ENCODE data around the gene EIF4EBP2. TPM values are rescaled to one million over a fixed set of nuclear protein-coding genes. Genes with fewer than 3 reads are reported as not detected.

EIF4EBP2 gene
- polyA plus RNA-seq, 1 of the 3 experiments (the other 2 are of a cell fraction) = 9.9 TPM

DNA sequence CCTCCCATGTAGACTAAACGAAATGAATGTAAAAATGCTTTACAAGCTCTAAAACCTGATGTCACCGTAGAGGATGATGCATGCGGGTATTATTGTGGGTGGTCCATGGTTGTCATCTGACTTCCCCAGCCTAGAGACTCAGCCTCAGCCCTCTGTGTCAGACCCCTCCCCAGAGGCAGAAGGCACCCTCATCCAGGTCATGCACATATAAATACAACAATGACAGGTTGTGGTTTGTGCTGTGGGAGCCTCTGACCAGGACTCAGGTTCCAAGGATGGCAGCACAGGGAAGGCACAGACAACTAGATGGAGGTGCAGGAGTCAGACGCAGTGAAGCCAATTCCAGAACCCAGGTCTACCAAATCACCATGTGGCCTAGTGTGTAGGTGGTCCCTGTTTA, 40.8 kb downstream of the EIF4EBP2 start (continued):
- TF ChIP-seq, protein P1, sequence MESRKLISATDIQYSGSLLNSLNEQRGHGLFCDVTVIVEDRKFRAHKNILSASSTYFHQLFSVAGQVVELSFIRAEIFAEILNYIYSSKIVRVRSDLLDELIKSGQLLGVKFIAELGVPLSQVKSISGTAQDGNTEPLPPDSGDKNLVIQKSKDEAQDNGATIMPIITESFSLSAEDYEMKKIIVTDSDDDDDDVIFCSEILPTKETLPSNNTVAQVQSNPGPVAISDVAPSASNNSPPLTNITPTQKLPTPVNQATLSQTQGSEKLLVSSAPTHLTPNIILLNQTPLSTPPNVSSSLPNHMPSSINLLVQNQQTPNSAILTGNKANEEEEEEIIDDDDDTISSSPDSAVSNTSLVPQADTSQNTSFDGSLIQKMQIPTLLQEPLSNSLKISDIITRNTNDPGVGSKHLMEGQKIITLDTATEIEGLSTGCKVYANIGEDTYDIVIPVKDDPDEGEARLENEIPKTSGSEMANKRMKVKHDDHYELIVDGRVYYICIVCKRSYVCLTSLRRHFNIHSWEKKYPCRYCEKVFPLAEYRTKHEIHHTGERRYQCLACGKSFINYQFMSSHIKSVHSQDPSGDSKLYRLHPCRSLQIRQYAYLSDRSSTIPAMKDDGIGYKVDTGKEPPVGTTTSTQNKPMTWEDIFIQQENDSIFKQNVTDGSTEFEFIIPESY (IDR thresholded peaks at IDR 0.05; ENCODE audit: borderline replicate concordance, low read depth) = no peak
- TF ChIP-seq NFIC (IDR thresholded peaks at IDR 0.05; ENCODE audit: borderline replicate concordance) = no peak

DNA sequence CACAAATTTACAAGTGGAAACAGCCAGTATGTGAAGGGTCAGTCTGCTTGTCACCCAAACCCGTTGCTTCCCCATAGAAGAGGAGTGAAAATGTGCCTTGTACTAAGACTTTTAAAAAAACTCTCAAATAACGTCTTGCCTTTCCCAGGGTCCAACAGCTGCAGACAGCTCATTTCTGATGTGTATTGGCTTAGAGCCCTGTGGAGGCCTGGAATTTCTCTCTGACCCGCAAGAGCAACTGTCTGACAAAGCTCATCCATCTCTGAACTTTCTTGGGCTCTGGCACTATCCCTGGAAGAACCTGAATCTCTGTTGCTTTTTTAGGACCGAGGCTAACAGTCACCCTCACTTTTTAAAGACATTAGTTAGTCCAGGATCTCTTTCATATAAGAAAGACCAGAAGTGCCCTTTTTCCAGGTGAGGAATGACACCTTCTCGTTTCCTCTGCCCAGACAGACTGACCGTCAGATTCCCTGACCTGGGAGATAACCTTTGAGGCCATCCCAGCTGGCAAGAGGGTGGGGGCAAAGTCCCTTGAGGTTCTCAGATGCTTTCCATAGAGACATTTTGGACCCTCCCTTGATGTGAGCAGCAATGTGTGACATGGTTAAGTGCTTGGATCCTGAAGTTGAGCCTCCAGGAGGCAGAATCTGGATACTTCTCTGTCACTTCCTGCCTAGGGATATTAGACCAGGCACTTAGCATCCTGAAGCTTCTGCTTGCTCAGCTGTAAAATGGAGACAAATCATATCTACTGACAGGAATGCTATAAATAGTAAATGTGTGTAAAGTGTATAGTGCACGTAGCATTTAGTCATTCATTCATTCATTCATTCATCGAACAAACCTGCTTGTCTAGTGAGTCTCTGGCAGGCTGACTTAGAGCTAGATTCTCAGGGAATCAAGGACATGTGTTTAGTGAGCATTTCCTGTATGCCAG, 42.0 kb downstream of the EIF4EBP2 start:
- H3K79me2 ChIP-seq (ENCODE audit: insufficient read depth) = no peaks in the 10 kb centered on the region
- no peaks in the 10 kb centered on the region for H4K20me1 ChIP-seq (ENCODE audit: insufficient read depth)
- DNase-seq = no peak
- CTCF ChIA-PET = interaction anchor here (0.9 to 1.6 kb wide), 5 partner anchors 10 to 95 kb away, joined by 3 to 10 read pairs (median 4); no protein-coding TSS in a partner anchor
- H3K27ac ChIP-seq (ENCODE audit: low read depth in 2 of 2, low read length in 1 of 2) = peak overlapping the region in 1 of 2 experiments; percentile 5; a peak in 1 of 4 replicates
- WGBS (ENCODE audit: low lambda C conversion rate) = 51% methylated on average over 8 of the region's 8 CpGs
- no peak overlapping the region for H2AFZ ChIP-seq (ENCODE audit: low read depth)
- H3K9me2 ChIP-seq = no peaks in the 10 kb centered on the region
- H3K4me3 ChIP-seq (ENCODE audit: low read depth in 2 of 2, low read length in 1 of 2) = no peak overlapping the region
- H3K4me2 ChIP-seq = no peak overlapping the region
- H3K27me3 ChIP-seq (ENCODE audit: insufficient read depth) = peaks cover 17% of the 10 kb centered on the region
- H3K4me1 ChIP-seq (ENCODE audit: control insufficient read depth in 1 of 2, insufficient read depth in 2 of 2, low read depth in 1 of 2, low read length in 1 of 2) = peaks cover 0 to 8% of the 10 kb centered on the region in 2 experiments; a peak in 1 of 4 replicates
- no peaks in the 10 kb centered on the region for H3K9me3 ChIP-seq
- no peaks in the 10 kb centered on the region for H3K36me3 ChIP-seq (replicated peaks in 1 of 2; ENCODE audit: control insufficient read depth in 1 of 2, insufficient read depth in 2 of 2, low read length in 1 of 2)
- no peak overlapping the region for H3K9ac ChIP-seq
- no peaks in the 10 kb centered on the region for H3F3A ChIP-seq (replicated peaks; ENCODE audit: insufficient read depth)
- POLR2A ChIA-PET = interaction anchor here (0.6 kb wide), 1 partner anchor 1047 kb away, joined by 3 read pairs; no protein-coding TSS in a partner anchor
- peak; percentile 24; the same call in 1 of the 2 replicates for TF ChIP-seq TEAD4 (IDR thresholded peaks at IDR 0.05; ENCODE audit: borderline replicate concordance, insufficient read depth)
- TF ChIP-seq CHD2 (IDR thresholded peaks at IDR 0.05; ENCODE audit: low read length, partially characterized antibody) = no peak
- TF ChIP-seq TAF1 (IDR thresholded peaks at IDR 0.05; ENCODE audit: borderline replicate concordance, low read depth, low read length) = no peak
- TF ChIP-seq EZH2phosphoT487 (IDR thresholded peaks at IDR 0.05; ENCODE audit: borderline replicate concordance, low read depth) = no peak
- no peak for TF ChIP-seq FOXJ3 (CRISPR knock-in tag; IDR thresholded peaks at IDR 0.05)
- TF ChIP-seq, protein P2, sequence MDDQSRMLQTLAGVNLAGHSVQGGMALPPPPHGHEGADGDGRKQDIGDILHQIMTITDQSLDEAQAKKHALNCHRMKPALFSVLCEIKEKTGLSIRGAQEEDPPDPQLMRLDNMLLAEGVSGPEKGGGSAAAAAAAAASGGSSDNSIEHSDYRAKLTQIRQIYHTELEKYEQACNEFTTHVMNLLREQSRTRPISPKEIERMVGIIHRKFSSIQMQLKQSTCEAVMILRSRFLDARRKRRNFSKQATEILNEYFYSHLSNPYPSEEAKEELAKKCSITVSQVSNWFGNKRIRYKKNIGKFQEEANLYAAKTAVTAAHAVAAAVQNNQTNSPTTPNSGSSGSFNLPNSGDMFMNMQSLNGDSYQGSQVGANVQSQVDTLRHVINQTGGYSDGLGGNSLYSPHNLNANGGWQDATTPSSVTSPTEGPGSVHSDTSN (IDR thresholded peaks at IDR 0.05) = peak; percentile 93
- no peak for TF ChIP-seq RXRA (IDR thresholded peaks at IDR 0.05; ENCODE audit: borderline replicate concordance, low read depth)
- TF ChIP-seq, protein P3, sequence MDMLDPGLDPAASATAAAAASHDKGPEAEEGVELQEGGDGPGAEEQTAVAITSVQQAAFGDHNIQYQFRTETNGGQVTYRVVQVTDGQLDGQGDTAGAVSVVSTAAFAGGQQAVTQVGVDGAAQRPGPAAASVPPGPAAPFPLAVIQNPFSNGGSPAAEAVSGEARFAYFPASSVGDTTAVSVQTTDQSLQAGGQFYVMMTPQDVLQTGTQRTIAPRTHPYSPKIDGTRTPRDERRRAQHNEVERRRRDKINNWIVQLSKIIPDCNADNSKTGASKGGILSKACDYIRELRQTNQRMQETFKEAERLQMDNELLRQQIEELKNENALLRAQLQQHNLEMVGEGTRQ (IDR thresholded peaks at IDR 0.05; ENCODE audit: borderline replicate concordance, low read depth, low read length) = no peak
- TF ChIP-seq NFIC (IDR thresholded peaks at IDR 0.05; ENCODE audit: borderline replicate concordance) = peak; percentile 78
- peak; percentile 23; a peak in 1 of 4 replicates for TF ChIP-seq EP300 (IDR thresholded peaks at IDR 0.05; ENCODE audit: borderline replicate concordance in 1 of 2, low read depth in 1 of 2, low read length in 1 of 2)
- no peak for TF ChIP-seq SMC3 (IDR thresholded peaks at IDR 0.05; ENCODE audit: low read depth, low read length)
- no peak for TF ChIP-seq NRF1 (IDR thresholded peaks at IDR 0.05; ENCODE audit: low read depth, low read length)
- TF ChIP-seq POLR2AphosphoS5 (IDR thresholded peaks at IDR 0.05; ENCODE audit: low read depth, low read length) = peak; percentile 73
- TF ChIP-seq SIN3A (IDR thresholded peaks at IDR 0.05; ENCODE audit: borderline replicate concordance, low read depth, low read length) = 0 out of 2 replicates have a peak, but pooled peaks have one; percentile 53
- TF ChIP-seq GATA2 (CRISPR knock-in tag; IDR thresholded peaks at IDR 0.05) = no peak
- no peak for TF ChIP-seq RCOR1 (IDR thresholded peaks at IDR 0.05; ENCODE audit: low read length)
- TF ChIP-seq, protein P1 (IDR thresholded peaks at IDR 0.05; ENCODE audit: borderline replicate concordance, low read depth) = no peak
- TF ChIP-seq JUND (IDR thresholded peaks at IDR 0.05) = peak; percentile 34; the same call in 1 of the 2 replicates
- TF ChIP-seq, protein P4, sequence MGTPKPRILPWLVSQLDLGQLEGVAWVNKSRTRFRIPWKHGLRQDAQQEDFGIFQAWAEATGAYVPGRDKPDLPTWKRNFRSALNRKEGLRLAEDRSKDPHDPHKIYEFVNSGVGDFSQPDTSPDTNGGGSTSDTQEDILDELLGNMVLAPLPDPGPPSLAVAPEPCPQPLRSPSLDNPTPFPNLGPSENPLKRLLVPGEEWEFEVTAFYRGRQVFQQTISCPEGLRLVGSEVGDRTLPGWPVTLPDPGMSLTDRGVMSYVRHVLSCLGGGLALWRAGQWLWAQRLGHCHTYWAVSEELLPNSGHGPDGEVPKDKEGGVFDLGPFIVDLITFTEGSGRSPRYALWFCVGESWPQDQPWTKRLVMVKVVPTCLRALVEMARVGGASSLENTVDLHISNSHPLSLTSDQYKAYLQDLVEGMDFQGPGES (IDR thresholded peaks at IDR 0.05; ENCODE audit: low read depth, low read length) = no peak
- no peak for TF ChIP-seq FOXM1 (IDR thresholded peaks at IDR 0.05; ENCODE audit: low read depth)
- peak; percentile 95 for TF ChIP-seq TCF12 (IDR thresholded peaks at IDR 0.05)
- TF ChIP-seq RAD21 (IDR thresholded peaks at IDR 0.05; ENCODE audit: low read length) = no peak
- no peak for TF ChIP-seq GABPA (IDR thresholded peaks at IDR 0.05; ENCODE audit: low read depth)
